Lower leg skin (tissue), 3 donors: Measurements from ENCODE around the gene MGAT3.

Experiments
- POLR2A ChIP-seq, 2 donors: fragments of 450-650 bp; IDR thresholded peaks; one replicate each; pipeline ENCODE4 v1.6.1; 2016 to 2017; ENCODE audit warnings: antibody characterized with exemption in 2 of 2, mild to moderate bottlenecking in 1 of 2, moderate library complexity in 1 of 2
- TF ChIP-seq, protein P1 (sequence below), 3 donors: fragments of 450-650 bp; IDR thresholded peaks; one replicate each; pipeline ENCODE4 v1.5.1; 2016; ENCODE audit warnings: antibody characterized with exemption in 3 of 3, mild to moderate bottlenecking in 3 of 3, moderate library complexity in 2 of 3

DNA sequence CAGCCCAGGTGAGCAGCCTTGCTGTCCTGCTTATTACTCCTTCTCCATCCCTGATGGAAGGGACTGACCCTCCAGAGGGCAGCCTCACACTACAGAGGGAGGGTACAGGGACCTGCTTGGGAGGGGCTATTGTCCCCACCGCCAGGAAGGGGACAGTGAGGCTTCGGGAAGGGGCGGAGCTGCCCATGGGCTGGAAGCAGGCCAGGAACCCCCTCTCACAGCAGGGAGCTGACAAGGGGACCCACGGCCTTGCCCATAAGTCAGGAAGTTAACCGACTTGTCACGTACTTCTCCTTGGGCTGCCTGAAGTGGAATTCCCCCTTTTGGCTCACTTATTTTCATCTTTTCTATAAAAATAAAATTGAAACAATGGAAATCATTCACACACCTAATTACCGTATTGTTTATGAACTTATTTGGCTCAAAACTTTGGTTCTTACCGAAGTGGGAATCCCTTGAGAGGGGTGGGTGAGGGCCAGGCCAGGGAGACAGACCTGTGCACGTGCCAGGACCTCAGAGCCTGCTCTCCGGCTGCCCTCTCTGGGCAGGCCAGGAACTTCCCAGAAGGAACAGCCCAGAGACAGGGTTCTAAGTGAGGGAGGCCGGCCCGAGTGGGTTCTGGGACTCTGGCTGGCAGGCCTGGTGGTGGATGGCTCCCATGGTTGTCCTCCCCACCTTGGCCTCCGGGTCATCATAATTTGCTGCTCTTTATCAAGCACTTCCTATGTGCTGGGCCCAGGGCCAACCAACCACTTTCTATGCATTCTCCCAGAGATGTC is 5.8 kb downstream of the MGAT3 start:
- TF ChIP-seq, protein P1, sequence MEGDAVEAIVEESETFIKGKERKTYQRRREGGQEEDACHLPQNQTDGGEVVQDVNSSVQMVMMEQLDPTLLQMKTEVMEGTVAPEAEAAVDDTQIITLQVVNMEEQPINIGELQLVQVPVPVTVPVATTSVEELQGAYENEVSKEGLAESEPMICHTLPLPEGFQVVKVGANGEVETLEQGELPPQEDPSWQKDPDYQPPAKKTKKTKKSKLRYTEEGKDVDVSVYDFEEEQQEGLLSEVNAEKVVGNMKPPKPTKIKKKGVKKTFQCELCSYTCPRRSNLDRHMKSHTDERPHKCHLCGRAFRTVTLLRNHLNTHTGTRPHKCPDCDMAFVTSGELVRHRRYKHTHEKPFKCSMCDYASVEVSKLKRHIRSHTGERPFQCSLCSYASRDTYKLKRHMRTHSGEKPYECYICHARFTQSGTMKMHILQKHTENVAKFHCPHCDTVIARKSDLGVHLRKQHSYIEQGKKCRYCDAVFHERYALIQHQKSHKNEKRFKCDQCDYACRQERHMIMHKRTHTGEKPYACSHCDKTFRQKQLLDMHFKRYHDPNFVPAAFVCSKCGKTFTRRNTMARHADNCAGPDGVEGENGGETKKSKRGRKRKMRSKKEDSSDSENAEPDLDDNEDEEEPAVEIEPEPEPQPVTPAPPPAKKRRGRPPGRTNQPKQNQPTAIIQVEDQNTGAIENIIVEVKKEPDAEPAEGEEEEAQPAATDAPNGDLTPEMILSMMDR (IDR thresholded peaks at IDR 0.05), result no peak
- no peak for TF ChIP-seq POLR2A (IDR thresholded peaks at IDR 0.05)
